HepG2 (cell line): ENCODE results near the gene CARD9. TPM values are rescaled to one million over a fixed set of nuclear protein-coding genes. Genes with fewer than 3 reads are reported as not detected.
A peak's percentile ranks its signal among the peaks of the same experiment; 100 is the strongest.

Experiments used
- ATAC-seq: fragments of 200-7000 bp; cut with Tn5 transposase; 3 replicates; pipeline ENCODE4 v1.9.1; 2020; ENCODE audit warnings: mild to moderate bottlenecking, moderate library complexity
- BruUV-seq: library from RNA; stranded (reverse); fragments of 400-500 nt; replicated peaks from 2 replicates; lab custom pipeline; 2021; lab: Mats Ljungman, UMichigan
- CTCF ChIA-PET: fragments of 300-600 bp; formaldehyde crosslinking; extraction: SDS; loops from one replicate; lab custom pipeline; 2021; ENCODE audit warnings: low total read pairs, inconsistent platforms, low intra/inter-chr PET ratio; lab: Yijun Ruan, JAX
- POLR2A ChIA-PET: fragments of 350-600 bp; sonication (Branson Sonifier 250); formaldehyde crosslinking; loops from one replicate; lab custom pipeline; 2020; ENCODE audit warnings: antibody characterized with exemption, inconsistent platforms; lab: Yijun Ruan, JAX
- DNase-seq: peaks from one replicate; pipeline ENCODE4 v3.0.0-alpha.2; 2015; ENCODE audit warnings: low spot score
- FAIRE-seq: peaks from 3 replicates; lab custom pipeline; 2011; peaks lifted over from hg19 to GRCh38; lab: Jason Lieb, UNC
- H2AFZ ChIP-seq: one replicate; pipeline ENCODE4 v1.6.1; 2011; ENCODE audit warnings: low read length, inconsistent platforms
- H3K27ac ChIP-seq: fragments of 300-600 bp; 3 replicates; pipeline ENCODE4 v1.8.0; 2011; ENCODE audit warnings: mixed run types, mild to moderate bottlenecking, mixed read lengths, low read length, inconsistent platforms; ENCODE audit not compliant: insufficient read depth; ENCODE audit errors: extremely low read length
- H3K27me3 ChIP-seq, 2 experiments: fragments of 200-600 bp in 1 of 2; 2 replicates in 1 of 2; 3 replicates in 1 of 2; pipeline versions ENCODE4 v1.6.0 to v1.8.0; 2011; ENCODE audit warnings: low read length in 2 of 2, mild to moderate bottlenecking in 2 of 2, moderate library complexity in 2 of 2, inconsistent platforms in 1 of 2; ENCODE audit not compliant: insufficient read depth in 2 of 2, control insufficient read depth in 1 of 2
- H3K36me3 ChIP-seq, 2 experiments: fragments of 200-600 bp in 1 of 2; replicated peaks in 1 of 2; 2 replicates in 1 of 2; 3 replicates in 1 of 2; pipeline versions ENCODE4 v1.5.1 to v1.8.0; 2011; ENCODE audit warnings: low read length in 2 of 2, inconsistent platforms in 1 of 2; ENCODE audit not compliant: insufficient read depth in 2 of 2, control insufficient read depth in 1 of 2
- H3K4me1 ChIP-seq: 2 replicates; pipeline ENCODE4 v1.5.1; 2012; ENCODE audit warnings: low read length, inconsistent platforms; ENCODE audit not compliant: insufficient read depth
- H3K4me2 ChIP-seq: 2 replicates; pipeline ENCODE4 v1.6.0; 2011; ENCODE audit warnings: low read depth, low read length, inconsistent platforms
- H3K4me3 ChIP-seq, 3 experiments: fragments of 200-600 bp in 1 of 3; sonication (generic), shearing (Covaris generic) in 1 of 3; replicated peaks in 1 of 3; 2 replicates each; pipeline ENCODE4 v1.5.1; 2011 to 2016; ENCODE audit warnings: low read length in 3 of 3, inconsistent platforms in 2 of 3, low read depth in 2 of 3, mild to moderate bottlenecking in 2 of 3, control low read depth in 1 of 3, mixed read lengths in 1 of 3; ENCODE audit not compliant: insufficient read depth in 1 of 3
- H3K79me2 ChIP-seq: one replicate; pipeline ENCODE4 v1.6.1; 2011; ENCODE audit warnings: low read length, inconsistent platforms; ENCODE audit not compliant: insufficient read depth
- H3K9ac ChIP-seq: 2 replicates; pipeline ENCODE4 v1.6.0; 2011; ENCODE audit warnings: mild to moderate bottlenecking, low read depth, low read length, inconsistent platforms; ENCODE audit not compliant: insufficient read depth
- H3K9me3 ChIP-seq: 2 replicates; pipeline ENCODE4 v1.5.1; 2012; ENCODE audit warnings: mild to moderate bottlenecking, low read length
- H4K20me1 ChIP-seq: 2 replicates; pipeline ENCODE4 v1.6.0; 2011; ENCODE audit warnings: inconsistent platforms, mild to moderate bottlenecking, low read length, moderate library complexity; ENCODE audit not compliant: insufficient read depth
- BATF2 ChIP-seq: sonication (generic); formaldehyde crosslinking; IDR thresholded peaks from 2 replicates; pipeline ENCODE4 v1.8.0; 2022; ENCODE audit warnings: mild to moderate bottlenecking, missing genetic modification reagents, moderate library complexity
- HMG20B ChIP-seq: conservative IDR thresholded peaks from 2 replicates; pipeline ENCODE4 v1.6.1; 2016; ENCODE audit warnings: missing genetic modification reagents, missing compliant biosample characterization
- KAT2B ChIP-seq: fragments of 150-350 bp; IDR thresholded peaks from 2 replicates; pipeline ENCODE4 v1.6.1; 2014; ENCODE audit warnings: low read depth, low read length, borderline replicate concordance
- MBNL3 ChIP-seq: fragments of 250-450 bp; sonication (Bioruptor Pico); conservative IDR thresholded peaks from 2 replicates; pipeline ENCODE4 v1.8.0; 2022; ENCODE audit warnings: mild to moderate bottlenecking, inconsistent platforms
- MZF1 ChIP-seq: sonication (generic); formaldehyde crosslinking; IDR thresholded peaks from 2 replicates; pipeline ENCODE4 v1.8.1; 2023; ENCODE audit warnings: mild to moderate bottlenecking, missing genetic modification reagents, borderline replicate concordance
- PHF8 ChIP-seq: sonication (generic); formaldehyde crosslinking; IDR thresholded peaks from 2 replicates; pipeline ENCODE4 v1.5.0; 2020; ENCODE audit warnings: missing genetic modification reagents
- PPARG ChIP-seq: conservative IDR thresholded peaks from 2 replicates; pipeline ENCODE4 v1.6.1; 2016; ENCODE audit warnings: missing biosample characterization, missing genetic modification reagents
- RARA ChIP-seq: IDR thresholded peaks from 2 replicates; pipeline ENCODE4 v1.6.1; 2016; ENCODE audit warnings: missing genetic modification reagents, missing compliant biosample characterization
- RBM22 ChIP-seq: fragments of 200-400 bp; formaldehyde crosslinking; optimal IDR thresholded peaks from 2 replicates; pipeline ENCODE3; 2017; ENCODE audit warnings: mild to moderate bottlenecking, low read length, moderate library complexity
- SP2 ChIP-seq: sonication (generic); formaldehyde crosslinking; IDR thresholded peaks from 2 replicates; pipeline ENCODE4 v1.5.1; 2020; ENCODE audit warnings: mild to moderate bottlenecking, missing genetic modification reagents
- YY1 ChIP-seq: IDR thresholded peaks from 2 replicates; pipeline ENCODE4 v1.6.1; 2011; ENCODE audit warnings: low read length, low read depth, moderate library complexity, mild to moderate bottlenecking; ENCODE audit not compliant: insufficient read depth, insufficient replicate concordance
- ZBTB33 ChIP-seq: sonication (generic); formaldehyde crosslinking; IDR thresholded peaks from 2 replicates; pipeline ENCODE4 v1.4.0; 2020; ENCODE audit warnings: missing genetic modification reagents
- ZNF567 ChIP-seq: sonication (generic); formaldehyde crosslinking; IDR thresholded peaks from 2 replicates; pipeline ENCODE4 v1.8.1; 2023; ENCODE audit warnings: mild to moderate bottlenecking, missing genetic modification reagents, borderline replicate concordance
- ZNF703 ChIP-seq: sonication (generic); formaldehyde crosslinking; IDR thresholded peaks from 2 replicates; pipeline ENCODE4 v1.5.1; 2020; ENCODE audit warnings: missing genetic modification reagents, mild to moderate bottlenecking, moderate library complexity, borderline replicate concordance
- ZNF747 ChIP-seq: sonication (generic); formaldehyde crosslinking; IDR thresholded peaks from 2 replicates; pipeline ENCODE4 v1.8.1; 2023; ENCODE audit warnings: missing genetic modification reagents, mild to moderate bottlenecking, borderline replicate concordance
- WGBS: methylation state at CpG from one replicate; pipeline ENCODE4 v1.1.6; 2017; ENCODE audit warnings: low lambda C conversion rate; 5-methylcytosine and 5-hydroxymethylcytosine counted together
- in situ Hi-C: cut with HindIII; loops from 2 replicates; pipeline ENCODE4 v1.10.0; 2017; ENCODE audit warnings: low pct_unique_long_range_greater_than_20kb; ENCODE audit not compliant: extremely low pct_ligation_motif_present
- intact Hi-C: fragments of 100-400 bp; cut with micrococcal nuclease; formaldehyde crosslinking; loops from one replicate; pipeline ENCODE4 v1.10.0; 2022; ENCODE audit not compliant: unreplicated experiment
- polyA plus RNA-seq, 8 experiments: library from polyadenylated mRNA; depleted of rRNA in 3 of 8; stranded (reverse) in 7 of 8; unstranded in 1 of 8; fragments of >200 nt; fragmentation: Illumina TruSeq in 4 of 8; extraction: Trizol in 4 of 8; gene quantifications; 2 replicates each; pipeline versions ENCODE4 v1.2.1 to v1.2.3, GENCODE V29; 2011 to 2016; ENCODE audit warnings: low read depth in 4 of 8, missing spikeins in 1 of 8, mixed read lengths in 1 of 8; ENCODE audit not compliant: insufficient read depth in 1 of 8
- total RNA-seq, 5 experiments: library from RNA; depleted of rRNA; stranded (reverse); fragments of >200 nt; fragmentation: Illumina TruSeq; extraction: Trizol; gene quantifications; 2 replicates each; pipeline ENCODE4 v1.2.3, GENCODE V29; 2016; ENCODE audit warnings: low read depth in 1 of 5
- TF ChIP-seq, protein P1 (sequence below): sonication (generic); formaldehyde crosslinking; IDR thresholded peaks from 2 replicates; pipeline ENCODE4 v1.5.0; 2020; ENCODE audit warnings: mild to moderate bottlenecking, missing genetic modification reagents, borderline replicate concordance
- TF ChIP-seq, protein P2 (sequence below): sonication (generic); formaldehyde crosslinking; conservative IDR thresholded peaks from 2 replicates; pipeline ENCODE4 v1.8.0; 2022; ENCODE audit warnings: mild to moderate bottlenecking, moderate library complexity, missing genetic modification reagents

The CARD9 gene
- total and polyA plus RNA-seq, 2 of the 13 experiments (the other 11 are each of a cell fraction or from before 2014, with no cell fraction given), result 3.3 to 7.4 TPM

GRCh38 chr9:136342181-136343120, 31.0 kb downstream of the CARD9 start:
- Histone ChIP-seq H3K27me3 (peaks cover 0 to 9% of the 10 kb centered on the region in 2 experiments; a peak in 2 of 5 replicates), H4K20me1 (no peaks in the 10 kb centered on the region), H3K27ac (no peak overlapping the region), H3K9me3 (no peaks in the 10 kb centered on the region), H2AFZ (no peak overlapping the region), H3K4me3 (peak overlapping the region in 1 of 3 experiments; percentile 50; a peak in 2 of 6 replicates), H3K79me2 (no peaks in the 10 kb centered on the region), H3K36me3 (no peaks in the 10 kb centered on the region), H3K4me1 (peaks cover 64% of the 10 kb centered on the region), H3K4me2 (peak overlapping the region; percentile 55), H3K9ac (no peak overlapping the region)
- 81% methylated on average over 18 of the region's 60 CpGs for WGBS
- FAIRE-seq (no peak), ATAC-seq (no peak), DNase-seq (no peak)
- intact Hi-C loops, result no loop called here
- no TSS peak for BruUV-seq
- ChIA-PET CTCF (no interaction called here), POLR2A (no interaction called here)
- in situ Hi-C loops, result loop anchor here (25.0 kb wide), 1 partner anchor 295 kb away; no protein-coding TSS in a partner anchor
- no peak for TF ChIP-seq MZF1 (CRISPR knock-in tag)
- TF ChIP-seq, protein P1, sequence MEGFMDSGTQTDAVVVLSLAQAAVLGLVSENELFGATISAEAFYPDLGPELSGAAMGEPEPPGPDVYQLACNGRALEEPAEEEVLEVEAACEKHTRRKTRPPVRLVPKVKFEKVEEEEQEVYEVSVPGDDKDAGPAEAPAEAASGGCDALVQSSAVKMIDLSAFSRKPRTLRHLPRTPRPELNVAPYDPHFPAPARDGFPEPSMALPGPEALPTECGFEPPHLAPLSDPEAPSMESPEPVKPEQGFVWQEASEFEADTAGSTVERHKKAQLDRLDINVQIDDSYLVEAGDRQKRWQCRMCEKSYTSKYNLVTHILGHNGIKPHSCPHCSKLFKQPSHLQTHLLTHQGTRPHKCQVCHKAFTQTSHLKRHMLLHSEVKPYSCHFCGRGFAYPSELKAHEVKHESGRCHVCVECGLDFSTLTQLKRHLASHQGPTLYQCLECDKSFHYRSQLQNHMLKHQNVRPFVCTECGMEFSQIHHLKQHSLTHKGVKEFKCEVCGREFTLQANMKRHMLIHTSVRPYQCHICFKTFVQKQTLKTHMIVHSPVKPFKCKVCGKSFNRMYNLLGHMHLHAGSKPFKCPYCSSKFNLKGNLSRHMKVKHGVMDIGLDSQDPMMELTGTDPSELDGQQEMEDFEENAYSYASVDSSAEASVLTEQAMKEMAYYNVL, result no peak
- no peak for TF ChIP-seq BATF2 (CRISPR knock-in tag)
- TF ChIP-seq ZNF703 (CRISPR knock-in tag), result no peak
- TF ChIP-seq ZBTB33, result peak; percentile 85
- TF ChIP-seq YY1, result no peak
- no peak for TF ChIP-seq ZNF567 (CRISPR knock-in tag)
- no peak for TF ChIP-seq RARA
- TF ChIP-seq, protein P2, sequence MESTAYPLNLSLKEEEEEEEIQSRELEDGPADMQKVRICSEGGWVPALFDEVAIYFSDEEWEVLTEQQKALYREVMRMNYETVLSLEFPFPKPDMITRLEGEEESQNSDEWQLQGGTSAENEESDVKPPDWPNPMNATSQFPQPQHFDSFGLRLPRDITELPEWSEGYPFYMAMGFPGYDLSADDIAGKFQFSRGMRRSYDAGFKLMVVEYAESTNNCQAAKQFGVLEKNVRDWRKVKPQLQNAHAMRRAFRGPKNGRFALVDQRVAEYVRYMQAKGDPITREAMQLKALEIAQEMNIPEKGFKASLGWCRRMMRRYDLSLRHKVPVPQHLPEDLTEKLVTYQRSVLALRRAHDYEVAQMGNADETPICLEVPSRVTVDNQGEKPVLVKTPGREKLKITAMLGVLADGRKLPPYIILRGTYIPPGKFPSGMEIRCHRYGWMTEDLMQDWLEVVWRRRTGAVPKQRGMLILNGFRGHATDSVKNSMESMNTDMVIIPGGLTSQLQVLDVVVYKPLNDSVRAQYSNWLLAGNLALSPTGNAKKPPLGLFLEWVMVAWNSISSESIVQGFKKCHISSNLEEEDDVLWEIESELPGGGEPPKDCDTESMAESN (CRISPR knock-in tag), result no peak
- TF ChIP-seq KAT2B, result no peak
- no peak for TF ChIP-seq ZNF747 (CRISPR knock-in tag)
- TF ChIP-seq RBM22, result no peak
- TF ChIP-seq HMG20B (CRISPR knock-in tag), result no peak
- no peak for TF ChIP-seq SP2 (CRISPR knock-in tag)
- no peak for TF ChIP-seq MBNL3 (CRISPR knock-in tag)
- no peak for TF ChIP-seq PPARG (CRISPR knock-in tag)
- TF ChIP-seq PHF8, result no peak
